ENCODE measurements around the gene TOR2A. TPM values are rescaled to one million over a fixed set of nuclear protein-coding genes. Genes with fewer than 3 reads are reported as not detected.
"Not testable (repeated sequence)": the region's sequence is repeated elsewhere in the genome, so short reads cannot be mapped to it uniquely, and the experiment has no call there.

TOR2A gene
- total RNA-seq, 1 experiment from 2014 or later = 16.3 TPM

DNA sequence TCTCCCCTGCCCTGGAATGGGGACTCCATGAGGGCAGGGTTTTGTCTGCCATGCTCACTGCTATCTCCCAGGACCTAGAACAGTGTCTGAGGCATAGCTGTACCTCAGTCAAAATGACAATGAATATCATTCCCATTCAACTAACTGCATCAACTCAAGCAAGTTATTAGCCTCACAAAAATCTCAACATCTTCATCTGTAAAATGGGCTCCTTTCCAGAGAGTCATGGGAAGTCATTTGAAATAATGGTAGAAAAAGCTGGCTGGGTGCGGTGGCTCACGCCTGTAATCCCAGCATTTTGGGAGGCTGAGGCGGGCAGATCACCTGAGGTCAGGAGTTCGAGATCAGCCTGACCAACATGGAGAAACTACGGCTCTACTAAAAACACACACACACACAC is 34.0 kb upstream of the TOR2A start:
- no peak for DNase-seq (ENCODE audit: low spot score)

DNA sequence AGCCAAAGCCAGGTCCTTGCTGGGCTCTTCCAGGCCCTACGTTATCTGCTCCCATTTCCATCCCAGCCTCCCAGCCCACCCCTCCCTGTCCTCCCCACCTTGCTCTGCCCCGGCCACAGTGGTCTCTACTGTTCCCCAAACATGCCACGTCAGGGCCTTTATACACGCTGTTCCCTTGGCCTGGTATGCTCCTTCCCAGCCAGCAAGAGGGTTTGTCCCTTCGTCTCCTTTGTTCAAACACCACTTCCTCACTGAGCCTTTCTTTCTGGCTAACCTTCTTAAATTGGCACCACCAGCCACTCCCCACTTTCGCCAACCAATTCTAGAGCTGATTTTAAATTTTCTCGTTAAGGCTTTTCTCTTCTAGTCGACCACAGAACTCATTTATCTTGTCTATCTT is 33.6 kb upstream of the TOR2A start:
- no peak for DNase-seq (ENCODE audit: low spot score)

DNA sequence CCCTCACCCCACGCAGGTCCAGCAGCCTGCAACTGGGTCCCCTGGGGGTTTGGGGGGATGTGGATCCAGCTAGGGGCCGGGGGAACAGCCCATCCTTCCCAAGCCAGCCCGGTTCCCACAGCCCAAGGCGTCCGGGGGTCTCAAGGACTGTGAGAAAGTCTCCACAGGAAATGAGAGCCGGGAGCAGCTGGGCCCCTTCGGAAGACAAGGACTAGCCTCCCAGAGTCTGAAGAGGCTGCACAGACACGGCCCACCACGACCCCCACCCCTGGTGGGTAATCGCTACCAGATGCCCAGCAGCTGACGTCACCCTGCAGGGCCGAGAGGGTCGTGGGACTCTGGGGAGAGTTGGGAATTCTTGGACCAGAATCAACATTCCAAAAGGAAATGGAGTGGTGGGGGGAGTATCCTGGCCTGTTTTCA is 32.8 kb upstream of the TOR2A start:
- DNase-seq (ENCODE audit: low spot score) = no peak

DNA sequence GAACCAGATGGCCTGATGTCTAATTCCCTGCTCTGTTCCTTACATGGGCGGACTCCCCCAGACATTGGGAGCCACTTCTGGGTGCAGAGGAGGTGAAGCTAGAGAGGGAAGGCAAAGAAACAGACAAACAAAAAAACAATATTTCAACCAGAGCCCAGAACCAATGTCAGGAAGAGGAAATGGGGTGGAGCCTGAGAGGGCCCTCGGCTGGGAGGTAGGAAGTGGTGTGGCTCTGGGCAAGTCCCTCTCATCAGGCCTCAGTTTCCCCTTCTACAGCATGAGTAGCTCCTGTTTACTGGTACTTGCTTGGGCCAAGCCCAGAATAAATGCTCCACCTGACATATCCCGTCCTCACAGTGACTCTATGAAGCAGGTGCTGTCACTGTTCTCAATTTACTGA is 32.3 kb upstream of the TOR2A start:
- DNase-seq (ENCODE audit: low spot score) = no peak

DNA sequence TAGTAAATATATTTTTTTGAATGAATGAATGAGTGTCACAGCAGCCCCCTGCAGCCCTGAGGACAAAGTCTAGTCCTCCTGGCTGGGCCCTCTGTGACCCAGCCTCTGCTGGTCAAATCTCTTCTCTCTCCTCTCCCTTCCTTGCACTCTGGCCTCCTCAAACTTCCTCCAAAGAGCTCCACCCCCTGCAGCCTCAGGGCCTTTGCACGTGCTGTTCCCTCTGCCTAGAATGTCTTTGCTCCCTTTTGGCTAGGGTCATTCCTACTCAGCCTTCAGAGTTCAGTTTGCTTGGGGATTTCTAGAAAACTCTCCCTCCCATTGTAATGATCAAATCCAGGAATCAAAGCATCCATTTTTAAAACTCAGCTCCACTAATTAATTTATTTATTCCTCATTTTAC is 30.3 kb upstream of the TOR2A start:
- no peak for DNase-seq (ENCODE audit: low spot score)

DNA sequence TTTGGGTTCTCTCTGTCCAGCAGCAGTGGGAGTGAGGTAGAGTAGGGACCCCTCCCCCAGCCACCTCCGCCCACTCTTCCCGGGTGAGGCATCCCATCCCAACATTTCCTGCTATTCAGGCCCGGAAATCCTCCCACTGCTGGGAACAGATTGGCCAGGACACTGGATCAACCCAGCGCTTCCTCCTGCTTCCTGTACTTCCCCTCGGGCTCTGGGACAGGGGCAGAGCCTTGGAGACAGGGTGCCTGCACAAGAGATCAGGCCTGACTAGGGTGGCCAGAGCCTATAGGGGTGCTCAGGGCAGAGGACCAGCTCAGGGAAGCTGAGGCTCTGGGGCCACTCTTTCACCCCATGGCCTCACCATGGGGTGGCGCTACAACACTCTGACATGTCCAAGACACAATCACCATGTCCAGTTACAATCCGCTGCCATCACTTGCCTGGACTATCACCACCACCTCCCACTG is 28.9 kb upstream of the TOR2A start:
- peak; percentile 29 for DNase-seq (ENCODE audit: low spot score)

DNA sequence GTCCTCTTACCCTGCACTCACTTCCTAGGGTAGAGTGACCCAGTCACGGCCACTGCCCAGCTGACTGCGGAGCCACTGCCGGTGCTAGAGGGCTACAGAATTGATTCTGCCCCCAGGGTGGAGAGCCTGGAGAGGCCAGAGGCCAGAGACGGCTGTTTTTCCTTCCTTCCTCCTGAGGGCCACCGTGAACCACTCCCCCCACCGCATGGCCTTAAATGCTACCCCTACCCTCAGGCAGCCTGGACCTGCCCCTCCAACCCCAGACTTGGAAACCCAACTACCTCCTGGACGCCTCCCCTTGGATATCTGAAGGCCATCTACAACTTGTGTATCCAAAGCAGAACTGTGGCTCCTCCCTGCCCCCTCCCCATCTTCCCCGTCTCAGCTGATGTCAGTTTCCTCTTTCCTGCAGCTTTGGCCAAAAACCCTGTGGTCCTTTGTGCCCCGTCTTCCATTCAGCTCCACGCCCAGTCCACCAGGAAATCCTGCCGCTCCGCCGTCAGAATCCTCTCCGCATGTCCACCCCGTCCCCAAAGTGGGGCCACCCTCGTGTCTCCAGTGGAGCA is 27.1 kb upstream of the TOR2A start:
- no peak for DNase-seq (ENCODE audit: low spot score)

DNA sequence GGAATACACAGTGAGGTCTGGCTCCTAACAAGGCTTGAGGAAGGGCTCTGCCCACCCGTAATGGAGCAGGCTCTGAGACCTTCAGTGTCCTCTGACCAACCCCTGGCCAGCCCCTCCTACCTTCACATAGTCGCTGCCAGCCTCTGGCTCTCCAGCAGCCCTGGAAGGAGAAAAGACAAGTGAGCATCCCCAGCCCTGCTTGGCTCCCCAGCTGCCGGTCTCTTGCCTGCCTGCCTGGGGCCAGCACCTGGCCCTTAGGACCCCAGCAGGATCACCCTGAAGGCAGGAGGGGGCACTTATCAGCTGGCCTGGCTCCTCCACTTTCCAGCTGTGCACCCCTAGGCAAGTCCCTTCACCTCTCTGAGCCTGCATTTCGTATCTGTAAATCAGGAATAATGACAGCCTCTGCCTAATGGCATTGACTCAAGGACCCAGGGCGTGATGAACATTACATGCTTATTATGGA is 26.4 kb upstream of the TOR2A start:
- no peak for DNase-seq (ENCODE audit: low spot score)

DNA sequence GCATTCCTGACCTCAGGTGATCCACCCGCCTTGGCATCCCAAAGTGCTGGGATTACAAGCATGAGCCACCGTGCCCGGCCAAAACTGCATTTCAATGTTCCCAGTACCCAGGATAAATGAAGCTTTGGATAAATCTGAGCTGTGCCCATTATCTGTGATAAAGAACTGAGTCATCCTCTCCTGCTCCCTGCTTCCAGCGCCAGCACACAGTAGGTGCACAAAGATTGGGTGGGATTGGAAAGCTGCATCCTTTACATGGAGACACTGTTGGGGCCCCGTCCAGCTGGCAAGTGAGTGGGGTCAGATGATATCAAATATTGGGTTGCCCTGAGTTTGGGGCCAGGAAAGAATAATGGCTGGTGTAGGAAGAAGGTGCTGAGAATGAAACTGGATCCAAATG is 26.0 kb upstream of the TOR2A start:
- no peak for DNase-seq (ENCODE audit: low spot score)

DNA sequence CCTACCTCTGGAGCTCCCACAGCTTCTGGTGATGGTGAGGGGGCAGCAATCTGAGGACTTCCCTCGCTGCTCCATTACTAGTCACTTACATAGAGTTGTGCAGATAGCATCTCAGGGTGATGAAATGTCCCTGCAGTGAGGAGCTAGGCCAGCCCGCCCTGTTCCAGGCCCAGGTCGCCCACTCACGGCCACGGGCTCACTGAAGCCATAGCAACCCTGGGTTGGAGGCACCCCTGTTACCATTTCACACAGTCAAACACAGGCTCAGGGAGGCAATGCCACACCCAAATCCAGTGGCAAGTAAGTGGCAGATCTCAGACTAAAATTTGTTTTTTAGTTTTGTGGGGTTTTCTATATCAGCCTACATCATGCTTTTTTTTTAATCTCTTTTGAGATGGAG is 23.7 kb upstream of the TOR2A start:
- DNase-seq (ENCODE audit: low spot score) = no peak

DNA sequence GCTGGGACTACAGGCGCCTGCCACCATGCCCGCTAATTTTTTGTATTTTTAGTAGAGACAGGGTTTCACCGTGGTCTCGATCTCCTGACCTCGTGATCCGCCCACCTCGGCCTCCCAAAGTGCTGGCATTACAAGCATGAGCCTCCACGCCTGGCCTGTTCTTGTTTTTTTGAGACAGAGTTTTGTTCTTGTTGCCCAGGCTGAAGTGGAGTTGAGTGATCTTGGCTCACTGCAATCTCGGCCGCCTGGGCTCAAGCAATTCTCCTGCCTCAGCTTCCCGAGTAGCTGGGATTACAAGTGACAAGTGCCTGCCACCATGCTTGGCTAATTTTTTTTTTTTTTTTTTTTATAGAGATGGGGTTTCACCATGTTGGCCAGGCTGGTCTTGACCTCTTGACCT is 21.7 kb upstream of the TOR2A start:
- DNase-seq (ENCODE audit: low spot score) = not testable (repeated sequence)

DNA sequence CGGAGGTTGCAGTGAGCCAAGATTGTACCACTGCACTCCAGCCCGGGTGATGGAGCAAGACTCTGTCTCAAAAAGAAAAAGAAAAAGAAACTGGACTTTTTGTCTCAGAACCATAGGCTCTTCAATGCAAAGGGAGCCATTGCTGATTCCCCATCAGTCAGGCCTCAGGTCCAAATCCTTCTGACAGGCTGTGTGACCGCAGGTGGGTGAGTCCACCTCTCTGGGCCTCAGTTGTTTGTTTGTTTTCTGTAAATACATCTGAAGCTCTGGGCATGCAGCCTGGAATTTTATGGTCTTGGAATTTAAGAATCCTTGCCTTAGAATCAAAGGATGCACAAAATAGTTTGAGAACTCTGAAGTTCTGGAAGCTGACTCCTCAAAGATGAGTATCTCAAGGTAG is 21.1 kb upstream of the TOR2A start:
- no peak for DNase-seq (ENCODE audit: low spot score)

DNA sequence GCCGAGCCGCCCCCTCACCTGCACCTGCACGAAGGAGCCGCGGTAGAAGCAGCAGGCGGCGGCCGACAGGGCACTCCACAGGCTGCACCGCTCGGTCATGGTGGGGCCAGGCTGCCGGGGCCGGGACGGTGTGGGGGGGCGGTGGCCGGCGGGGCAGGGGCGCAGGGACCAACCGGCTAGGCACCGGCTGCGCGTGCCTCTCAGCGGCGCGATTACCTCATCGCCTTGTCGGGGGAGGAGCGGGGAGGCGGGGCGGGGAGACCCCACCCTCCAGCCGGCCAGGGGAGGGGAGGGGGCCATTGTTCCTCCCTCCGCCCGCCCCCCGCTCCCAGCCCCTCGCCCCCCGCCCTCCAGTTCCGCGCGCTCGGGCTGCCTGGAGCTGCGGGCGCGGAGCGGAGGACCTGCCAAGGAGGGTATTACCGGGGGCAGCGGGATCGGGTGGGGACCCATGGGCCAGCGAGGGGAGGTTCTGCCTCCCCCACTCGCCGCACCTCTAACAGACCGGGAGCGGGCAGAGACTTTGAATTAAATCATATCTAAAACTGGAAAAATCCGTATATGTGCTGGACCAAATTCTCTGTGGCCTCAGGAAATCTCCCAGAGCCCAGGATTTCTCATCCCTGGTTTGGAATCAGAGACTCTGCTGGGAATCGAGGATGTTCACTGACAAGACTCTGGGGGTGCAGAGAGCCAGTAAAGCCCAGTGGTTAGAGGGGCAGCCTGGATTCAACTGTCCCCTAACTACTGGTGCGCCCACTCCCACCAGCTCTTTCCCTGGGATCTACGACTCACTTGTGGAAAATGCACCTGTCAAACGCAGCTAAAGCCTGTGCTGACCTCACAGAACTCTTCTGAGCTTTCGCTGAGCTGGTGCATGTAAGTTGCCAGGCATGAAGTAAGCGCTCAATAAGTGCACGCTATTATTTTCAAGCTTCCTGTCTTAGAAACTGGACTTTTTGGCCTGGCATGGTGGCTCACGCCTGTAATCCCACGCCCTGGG is 20.3 kb upstream of the TOR2A start:
- no peak for DNase-seq (ENCODE audit: low spot score)

DNA sequence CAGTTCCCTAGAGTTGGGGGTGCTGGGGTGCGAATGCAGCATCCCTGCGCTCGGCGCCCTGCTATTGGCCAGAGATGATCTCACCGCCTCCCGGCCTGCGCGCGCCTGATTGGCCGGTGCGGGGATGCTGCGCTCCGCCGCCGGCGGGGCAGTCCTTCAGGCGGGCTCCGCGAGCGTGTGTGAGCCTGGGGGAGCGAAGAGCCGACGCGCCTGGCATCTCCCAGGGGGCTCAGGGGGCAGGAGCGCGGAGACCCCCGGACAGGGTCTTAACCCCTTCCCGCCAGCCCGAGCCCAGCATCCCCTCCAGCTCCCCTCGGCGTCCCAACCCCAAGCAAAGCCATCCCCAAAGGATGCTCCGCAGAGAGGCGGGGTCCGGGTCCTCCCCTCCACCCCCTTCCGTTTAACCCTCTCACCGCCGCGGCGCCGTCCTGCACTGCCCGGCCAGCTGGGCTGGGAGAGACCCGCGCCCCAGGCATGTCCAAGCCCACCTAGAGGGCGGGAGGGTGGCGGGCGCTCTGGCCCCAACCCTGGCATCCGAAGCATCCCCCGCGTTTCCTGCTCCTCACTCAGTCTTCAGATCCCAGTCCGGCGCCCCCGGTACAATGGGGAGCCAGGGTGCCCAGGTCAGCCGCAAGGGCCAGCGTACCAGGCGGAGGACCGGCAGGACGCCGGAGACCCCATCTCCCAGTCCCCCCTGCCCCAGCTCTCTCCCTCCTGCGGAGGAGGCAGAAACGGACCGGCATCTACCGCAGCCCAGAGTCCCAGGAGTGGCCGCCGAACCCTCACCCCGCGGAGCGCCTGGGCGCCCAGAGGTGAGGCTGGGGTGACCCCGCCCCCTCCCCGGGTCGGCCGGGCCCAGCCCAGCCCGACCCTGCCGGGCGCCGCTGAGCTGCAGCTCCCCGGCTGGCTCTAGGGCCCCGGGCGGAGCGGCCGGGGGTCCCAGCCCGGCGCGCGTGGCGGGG is 19.3 kb upstream of the TOR2A start:
- DNase-seq (ENCODE audit: low spot score) = no peak

DNA sequence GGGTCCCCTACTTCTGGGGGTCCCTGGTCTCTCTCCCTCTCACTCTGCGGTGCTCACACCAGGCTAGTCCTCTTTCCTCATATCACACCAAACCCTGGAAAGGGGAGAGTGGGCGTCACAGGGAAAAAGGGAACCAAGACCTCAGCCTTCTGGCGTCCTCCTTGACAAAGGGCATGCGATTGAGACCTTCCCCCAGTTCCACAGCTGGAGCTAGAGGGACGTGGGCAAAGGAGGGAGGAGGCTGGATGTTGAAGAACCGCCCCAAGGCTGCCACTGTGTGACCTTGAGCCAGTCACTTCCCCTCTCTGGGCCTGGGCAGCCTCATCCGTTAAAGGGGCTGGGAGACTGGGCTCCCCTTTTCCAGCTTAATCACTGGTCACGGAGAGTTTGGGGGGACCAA is 18.5 kb upstream of the TOR2A start:
- no peak for DNase-seq (ENCODE audit: low spot score)

DNA sequence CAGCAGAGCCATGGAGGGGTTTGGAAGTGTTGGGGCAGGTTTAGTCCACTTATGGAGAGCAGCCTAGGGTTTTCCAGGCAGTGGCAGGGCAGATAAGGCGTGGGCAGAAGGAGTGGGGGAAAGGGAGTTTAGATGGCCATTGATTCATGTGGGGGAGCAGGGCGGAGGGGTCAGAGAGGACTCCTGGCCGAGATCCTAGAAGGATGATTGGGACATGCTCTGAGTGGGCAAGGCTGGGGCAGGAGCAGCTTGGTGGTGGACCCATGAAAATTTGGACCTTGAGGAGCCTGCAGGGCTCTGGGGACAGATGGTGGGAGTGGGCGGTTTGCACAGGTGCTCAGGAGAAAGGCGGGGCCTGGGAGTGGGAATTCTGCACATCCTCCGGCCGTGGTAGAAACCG is 18.1 kb upstream of the TOR2A start:
- DNase-seq (ENCODE audit: low spot score) = no peak

DNA sequence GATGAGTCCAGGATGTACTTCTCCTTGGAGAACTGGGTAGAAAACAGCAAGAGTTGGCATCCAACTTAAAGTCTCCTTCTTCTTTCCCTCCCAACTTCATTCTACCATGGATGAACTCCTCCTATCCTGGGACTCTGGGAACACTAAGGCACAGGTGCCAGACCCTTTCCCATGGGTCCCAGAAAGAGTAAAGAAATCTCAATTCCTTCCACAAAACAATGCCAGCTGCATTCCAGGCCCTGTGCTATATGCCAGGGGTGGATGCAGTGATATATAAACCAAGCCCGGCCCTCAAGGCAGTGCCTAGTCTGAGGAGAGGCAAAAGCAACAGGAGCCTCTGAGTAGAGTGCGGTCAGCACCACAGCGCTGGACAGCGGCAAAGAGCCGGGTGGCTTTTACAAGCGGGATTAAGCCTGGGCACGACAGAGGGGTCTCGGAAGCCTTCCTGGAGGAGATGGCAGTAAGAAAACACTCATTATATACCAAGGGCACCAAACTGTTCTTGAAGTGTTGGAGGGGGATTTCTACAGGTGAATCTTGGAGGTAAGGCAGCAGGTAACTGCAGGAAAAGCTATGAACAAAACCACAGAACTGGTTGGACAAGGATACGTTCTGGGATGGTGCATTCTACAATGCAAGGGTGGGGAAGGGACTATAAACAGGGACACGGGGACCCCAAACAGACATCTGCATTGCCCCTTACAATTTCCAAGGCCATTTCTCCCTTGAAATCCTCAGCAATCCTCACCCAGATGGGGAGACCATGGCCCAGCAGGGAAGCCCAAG is 16.4 kb upstream of the TOR2A start:
- DNase-seq (ENCODE audit: low spot score) = no peak

DNA sequence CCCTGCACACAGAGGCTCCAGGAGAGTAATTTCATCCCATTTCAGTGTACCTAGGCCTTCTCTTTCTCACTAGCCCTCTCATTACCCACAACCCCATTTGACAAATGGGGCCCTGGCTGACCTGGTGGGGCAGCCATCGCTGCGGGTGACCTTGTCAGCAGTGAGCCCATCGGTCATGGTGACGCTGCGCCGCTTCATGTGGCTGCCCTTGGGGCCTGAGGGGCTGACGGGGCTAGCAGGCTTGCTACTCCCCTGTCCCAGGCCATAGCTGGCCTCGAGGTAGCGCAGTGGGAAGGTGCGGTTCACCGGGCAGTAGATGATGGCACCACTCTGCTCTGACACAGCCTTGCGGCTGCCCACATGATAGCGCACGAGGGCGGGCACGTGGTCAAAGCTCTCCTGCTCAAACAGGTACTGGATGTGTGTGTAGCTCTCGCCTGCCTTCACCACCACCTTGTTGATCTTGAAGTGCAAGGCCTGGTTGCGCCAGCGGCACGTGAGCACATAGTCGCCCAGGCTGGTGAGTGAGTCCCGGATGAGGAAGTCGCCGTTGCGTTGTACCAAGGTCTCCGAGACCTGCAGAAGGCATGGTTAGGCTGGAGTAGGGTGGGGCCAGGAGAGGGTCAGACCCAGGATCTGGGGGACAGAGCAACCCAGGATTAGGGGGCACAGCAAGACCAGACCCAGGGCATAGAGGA is 14.1 kb upstream of the TOR2A start:
- no peak for DNase-seq (ENCODE audit: low spot score)

DNA sequence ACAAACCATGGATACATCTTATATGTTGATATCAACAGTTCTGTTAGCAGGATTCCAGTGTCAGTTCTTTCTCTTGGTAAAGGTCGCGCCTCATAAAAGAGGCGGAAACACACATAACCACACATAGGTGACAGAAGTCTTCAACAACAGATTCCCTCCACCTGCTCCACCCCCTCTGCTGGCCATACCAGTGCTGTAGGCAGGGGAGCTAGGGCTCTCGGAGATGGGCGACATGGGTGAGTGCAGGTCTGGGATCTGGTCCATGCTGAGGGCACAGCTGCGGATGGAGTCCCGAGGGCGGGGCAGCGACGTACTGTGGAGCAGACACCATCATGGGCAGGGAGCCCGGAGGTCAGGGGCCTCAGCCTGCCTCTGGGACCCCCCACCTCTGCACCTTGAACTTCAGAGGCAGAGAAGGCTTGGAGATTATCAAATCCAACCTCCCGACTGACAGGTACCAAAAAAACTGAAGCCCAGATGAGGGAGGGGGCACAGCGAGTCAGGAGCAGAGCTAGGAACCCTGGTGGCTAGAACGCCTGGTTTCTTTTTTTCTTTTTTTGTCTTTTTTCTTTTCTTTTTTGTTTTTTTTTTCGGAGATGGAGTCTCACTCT is 12.0 kb upstream of the TOR2A start:
- DNase-seq (ENCODE audit: low spot score) = no peak

Measured in A172 (cell line).